Bronchial smooth muscle cell (primary cell): ENCODE measurements around the gene WDR91. TPM values are rescaled to one million over a fixed set of nuclear protein-coding genes. Genes with fewer than 3 reads are reported as not detected.

Experiments
- total RNA-seq: library from RNA; depleted of rRNA; stranded (reverse); fragments of >200 nt; gene quantifications from 2 replicates; pipeline ENCODE4 v1.2.1, GENCODE V29; 2014

The WDR91 gene
- 4.9 and 6.4 TPM in 2 replicates for total RNA-seq

GRCh38 chr7:135211179-135211945 lies at the start of gene WDR91:
Gene WDR91, minus strand, starts transcription at chr7:135211526. Its CDS starts 24 bp downstream, at chr7:135211502.

DNA sequence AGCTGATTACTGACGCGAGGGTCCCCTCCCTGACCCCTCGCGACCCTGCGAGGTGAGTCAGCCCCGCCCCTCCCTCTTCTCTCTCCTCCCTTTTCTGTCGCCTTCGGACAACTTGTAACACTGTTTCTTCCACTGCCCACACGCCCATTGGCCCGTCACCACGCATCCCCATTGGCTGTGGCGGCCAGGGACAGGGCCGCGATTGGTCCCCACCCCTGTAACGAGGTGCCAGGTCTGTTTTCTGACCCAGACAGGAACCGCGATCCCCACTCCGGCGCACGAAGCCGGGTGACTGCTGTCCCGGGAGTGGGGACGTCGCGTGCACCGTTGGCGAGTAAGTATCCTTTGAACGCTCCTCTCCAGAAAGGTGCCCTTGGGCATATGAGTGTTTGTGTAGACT lies 22.2 kb upstream of the WDR91 start, which contains the start of gene STRA8:
STRA8 (plus strand) TSS at position 269 of the 400 bp plus-strand sequence. CDS start 6,687 bp downstream, outside the sequence.

DNA sequence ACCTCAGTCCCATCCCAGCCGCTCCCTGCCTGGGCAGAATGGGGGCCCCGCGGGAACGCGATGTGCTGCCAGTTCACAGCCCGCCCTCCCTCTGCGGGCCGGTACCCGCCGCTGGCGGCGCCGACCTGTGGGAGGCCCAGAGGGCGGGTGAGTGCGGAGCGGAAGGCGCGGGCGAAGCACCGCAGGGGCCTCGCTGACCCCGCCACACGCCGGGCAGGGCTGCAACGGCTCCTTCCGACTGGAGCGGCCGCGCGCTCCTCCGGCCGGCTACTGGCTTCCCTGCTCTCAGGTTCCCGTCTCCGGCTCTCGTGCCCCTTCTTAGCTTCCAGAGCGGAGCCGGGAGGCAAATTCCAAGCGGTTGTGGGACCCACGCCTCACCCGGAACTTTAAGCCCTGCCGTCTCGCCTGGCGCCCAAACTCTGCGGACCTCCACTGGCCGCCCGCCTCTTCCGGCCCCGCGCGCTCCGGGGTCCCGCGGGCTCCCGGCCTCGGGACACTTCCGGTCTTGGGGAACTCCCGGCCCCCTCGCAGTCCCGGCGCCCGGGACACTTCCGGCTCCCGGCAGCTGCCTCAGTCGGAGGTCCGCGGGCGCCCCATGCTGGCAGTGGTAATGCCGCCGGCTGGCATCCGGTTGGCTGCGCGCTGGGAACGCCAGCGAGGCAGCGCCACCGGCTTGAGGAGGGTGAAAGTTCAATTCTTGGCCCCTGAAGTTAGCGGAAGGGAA lies 40.9 kb downstream of the WDR91 start, which contains the start of gene CYREN:
CYREN (minus strand) TSS at position 434 of the 724 bp plus-strand sequence. CDS start 1,785 bp downstream, outside the sequence.

GRCh38 chr7:135147899-135148721 lies 63.2 kb downstream of the WDR91 start, which contains the start of gene TMEM140:
Gene TMEM140, plus strand, starts transcription at chr7:135148072. Its CDS starts 16,370 bp downstream, at chr7:135164442.

Other genes with a start within 250 kb of the WDR91 start
- gene AGBL3, start 225.0 kb downstream of the WDR91 start, total RNA-seq = 0.32 and 0.52 TPM in 2 replicates
- 12.0 and 14.7 TPM in 2 replicates for gene TMEM140, start 63.5 kb downstream of the WDR91 start, total RNA-seq
- 27.6 and 28.5 TPM in 2 replicates for gene CYREN, start 40.8 kb downstream of the WDR91 start, total RNA-seq
- not detected in 2 replicates for gene STRA8, start 22.3 kb upstream of the WDR91 start, total RNA-seq